HFFc6 (cell line): Measurements from ENCODE around the gene TIMM13. TPM values are rescaled to one million over a fixed set of nuclear protein-coding genes. Genes with fewer than 3 reads are reported as not detected.
"Not testable (repeated sequence)": the region's sequence is repeated elsewhere in the genome, so short reads cannot be mapped to it uniquely, and the experiment has no call there.

ENCODE experiments used
- DNase-seq: peaks from one replicate; pipeline ENCODE4 v3.0.0-alpha.2; 2018
- H3K27ac Mint-ChIP-seq: 2 replicates; pipeline ENCODE4 v1.8.0; 2020; ENCODE audit warnings: mild to moderate bottlenecking, mixed read lengths
- H3K27me3 Mint-ChIP-seq: 2 replicates; pipeline ENCODE4 v1.8.0; 2021; ENCODE audit warnings: mild to moderate bottlenecking, moderate library complexity, mixed read lengths; ENCODE audit not compliant: insufficient read depth
- H3K36me3 Mint-ChIP-seq: 2 replicates; pipeline ENCODE4 v1.8.0; 2021; ENCODE audit warnings: low read depth, mixed read lengths
- H3K4me1 Mint-ChIP-seq: 2 replicates; pipeline ENCODE4 v1.8.0; 2020; ENCODE audit warnings: low read depth, mixed read lengths
- H3K4me3 Mint-ChIP-seq: 2 replicates; pipeline ENCODE4 v1.8.0; 2020; ENCODE audit warnings: mild to moderate bottlenecking, moderate library complexity, mixed read lengths
- H3K9me3 Mint-ChIP-seq: 2 replicates; pipeline ENCODE4 v1.8.0; 2020; ENCODE audit warnings: mild to moderate bottlenecking, mixed read lengths
- CTCF ChIP-seq: fragments of 200-600 bp; sonication (generic); IDR thresholded peaks from 2 replicates; pipeline ENCODE4 v1.5.0; 2021; ENCODE audit warnings: antibody characterized with exemption, mild to moderate bottlenecking
- total RNA-seq, 6 experiments: library from RNA; stranded (reverse); fragmentation: NEBNext Ultra II Directional; extraction: Animal tissue kit (Norgen Biotek cat#: 25700); gene quantifications; 2 replicates in 1 of 6; 3 replicates in 5 of 6; pipeline ENCODE4 v1.2.3, GENCODE V29; 2021

The TIMM13 gene
- total RNA-seq, 6 experiments from 2014 or later, result 87.2 to 124 (median 98.8) TPM

- DNase-seq, result peak; percentile 98
- Mint-ChIP-seq H3K9me3 (no peaks in the 10 kb centered on the region), H3K27ac (peak overlapping the region; percentile 88), H3K36me3 (no peaks in the 10 kb centered on the region), H3K27me3 (peaks cover 3% of the 10 kb centered on the region), H3K4me3 (peak overlapping the region; percentile 93), H3K4me1 (peaks cover 14% of the 10 kb centered on the region)
- TF ChIP-seq CTCF, result no peak
These were observed 35.4 kb upstream of the TIMM13 start for GRCh38 chr19:2462635-2463421.

DNA sequence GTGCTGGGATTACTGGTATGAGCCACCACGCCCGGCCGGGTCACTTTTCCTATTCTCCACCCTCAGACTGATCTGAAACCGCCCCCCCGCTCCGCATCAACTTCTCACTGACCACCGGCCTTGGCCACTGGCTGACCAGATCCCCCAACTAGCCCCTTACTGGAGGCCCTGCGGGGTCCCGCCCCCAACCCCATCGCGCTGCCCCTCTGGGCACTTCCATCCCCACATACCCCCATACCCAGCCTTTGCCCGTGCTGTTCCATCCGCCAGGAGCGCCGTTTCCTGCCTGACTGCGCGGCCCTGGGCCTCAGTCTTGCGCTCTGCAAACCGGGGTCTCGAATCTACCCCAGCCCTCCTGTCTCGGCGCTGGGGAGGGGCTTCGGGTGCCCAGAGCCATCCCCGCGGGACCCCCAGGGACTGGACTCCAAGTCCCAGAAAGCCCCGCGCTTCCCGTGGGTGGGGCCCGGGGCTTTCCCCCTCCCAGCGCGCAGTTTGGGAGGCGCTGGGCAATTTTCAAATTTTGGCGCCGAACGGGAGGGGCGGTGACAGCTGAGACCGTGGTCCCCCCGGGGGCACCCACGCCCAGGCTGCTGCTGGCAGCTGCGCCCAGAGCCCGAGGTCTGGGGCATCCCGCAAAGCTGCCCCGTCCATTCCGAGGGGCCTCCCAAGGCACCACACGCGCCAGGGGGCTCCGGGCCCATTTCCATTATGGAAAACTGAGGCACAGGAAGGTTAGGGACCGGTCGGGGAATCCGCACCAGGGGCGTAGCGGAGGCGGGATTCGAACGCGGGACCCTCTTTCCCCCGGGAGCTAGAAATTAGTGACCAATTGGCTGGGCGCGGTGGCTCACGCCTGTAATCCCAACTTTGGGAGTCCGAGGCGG lies 34.6 kb upstream of the TIMM13 start:
- Mint-ChIP-seq H3K4me3 (peak overlapping the region; percentile 93), H3K4me1 (peaks cover 21% of the 10 kb centered on the region), H3K9me3 (no peaks in the 10 kb centered on the region), H3K36me3 (no peaks in the 10 kb centered on the region; the same call in 1 of the 2 replicates), H3K27me3 (peaks cover 3% of the 10 kb centered on the region), H3K27ac (peak overlapping the region; percentile 90)
- TF ChIP-seq CTCF, result peak; percentile 44
- peak; percentile 50 for DNase-seq

DNA sequence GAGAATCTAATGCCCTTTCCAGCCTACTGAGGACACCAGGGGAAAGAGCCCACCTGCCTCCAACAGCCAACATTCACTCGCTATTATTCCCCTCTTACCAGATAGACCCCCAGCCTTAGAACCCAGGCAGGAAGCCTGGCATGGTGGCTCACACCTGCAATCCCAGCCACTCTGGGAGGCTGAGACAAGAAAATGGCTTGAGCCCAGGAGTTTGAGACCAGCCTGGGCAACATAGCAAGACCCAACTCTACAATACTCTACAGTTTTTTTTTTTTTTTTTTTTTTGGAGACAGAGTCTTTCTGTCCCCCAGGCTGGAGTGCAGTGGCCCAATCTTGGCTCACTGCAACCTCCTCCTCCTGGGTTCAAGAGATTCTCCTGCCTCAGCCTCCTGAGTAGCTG lies 32.9 kb upstream of the TIMM13 start:
- Mint-ChIP-seq H3K27ac (no peak overlapping the region), H3K27me3 (peaks cover 3% of the 10 kb centered on the region)

GRCh38 chr19:2458776-2459175 lies 31.4 kb upstream of the TIMM13 start:
- not testable (repeated sequence) for H3K27ac Mint-ChIP-seq, H3K36me3 Mint-ChIP-seq, H3K9me3 Mint-ChIP-seq, H3K4me3 Mint-ChIP-seq, H3K27me3 Mint-ChIP-seq, DNase-seq
- peaks cover 33% of the 10 kb centered on the region for H3K4me1 Mint-ChIP-seq

More for the DNA sequence above, 32.9 kb upstream of the TIMM13 start:
- H3K4me1 Mint-ChIP-seq, result peaks cover 25% of the 10 kb centered on the region
- no peaks in the 10 kb centered on the region for H3K9me3 Mint-ChIP-seq
- H3K36me3 Mint-ChIP-seq, result no peaks in the 10 kb centered on the region; the same call in 1 of the 2 replicates
- no peak overlapping the region for H3K4me3 Mint-ChIP-seq
- no peak for TF ChIP-seq CTCF
- DNase-seq, result no peak

DNA sequence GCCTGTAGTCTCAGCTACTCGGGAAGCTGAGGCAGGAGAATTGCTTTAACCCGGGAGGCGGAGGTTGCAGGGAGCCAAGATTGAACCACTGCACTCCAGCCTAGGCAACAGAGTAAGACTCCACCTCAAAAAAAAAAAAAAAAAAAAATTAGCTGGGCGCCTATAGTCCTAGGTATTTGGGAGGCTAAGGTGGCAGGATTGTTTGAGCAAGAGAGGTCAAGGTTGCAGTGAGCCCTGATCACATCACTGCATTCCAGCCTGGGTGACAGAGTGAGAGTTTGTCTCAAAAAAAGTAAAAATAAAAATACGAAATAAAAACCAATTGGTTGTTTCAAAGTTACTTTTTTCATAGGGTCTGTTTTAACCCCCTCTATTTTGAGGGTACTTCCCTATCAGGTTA lies 30.7 kb upstream of the TIMM13 start:
- Mint-ChIP-seq H3K36me3 (no peaks in the 10 kb centered on the region; the same call in 1 of the 2 replicates), H3K27me3 (peaks cover 6% of the 10 kb centered on the region), H3K4me3 (no peak overlapping the region)

More for the DNA sequence above, 30.7 kb upstream of the TIMM13 start:
- no peak for TF ChIP-seq CTCF
- Mint-ChIP-seq H3K9me3 (no peaks in the 10 kb centered on the region), H3K27ac (no peak overlapping the region), H3K4me1 (peaks cover 29% of the 10 kb centered on the region)
- DNase-seq, result no peak
